Omental fat pad (tissue), 4 donors: Measurements from ENCODE around the gene AUTS2. TPM values are rescaled to one million over a fixed set of nuclear protein-coding genes. Genes with fewer than 3 reads are reported as not detected.
"Not testable (repeated sequence)": the region's sequence is repeated elsewhere in the genome, so short reads cannot be mapped to it uniquely, and the experiment has no call there.

ENCODE experiments used
- ATAC-seq: fragments of 150-250 bp; one replicate; pipeline ENCODE4 v1.9.1; 2016; ENCODE audit warnings: mild to moderate bottlenecking, moderate library complexity; ENCODE audit not compliant: low FRiP score
- DNase-seq: peaks from one replicate; pipeline ENCODE4 v3.0.0-alpha.2; 2019; ENCODE audit warnings: low spot score
- CTCF ChIP-seq, 3 donors: fragments of 450-650 bp; IDR thresholded peaks; one replicate each; pipeline ENCODE4 v1.5.1; 2016 to 2017; ENCODE audit warnings: antibody characterized with exemption in 3 of 3, mild to moderate bottlenecking in 3 of 3, moderate library complexity in 2 of 3
- total RNA-seq, 4 donors: library from RNA; depleted of rRNA; stranded (reverse); fragments of >200 nt; gene quantifications; one replicate each; pipeline ENCODE4 v1.1.0, GENCODE V29; 2016

The AUTS2 gene
- total RNA-seq, 4 donors from 2014 or later = 13.2 to 27.0 (median 21.2) TPM

GRCh38 chr7:70589590-70589989 is 991.3 kb downstream of the AUTS2 start:
- DNase-seq = no peak
- ATAC-seq = no peak
- no peak for TF ChIP-seq CTCF (IDR thresholded peaks at IDR 0.05)

GRCh38 chr7:70590126-70590854 is 992.0 kb downstream of the AUTS2 start:
- ATAC-seq (no peak), DNase-seq (no peak)
- TF ChIP-seq CTCF (IDR thresholded peaks at IDR 0.05) = no peak

DNA sequence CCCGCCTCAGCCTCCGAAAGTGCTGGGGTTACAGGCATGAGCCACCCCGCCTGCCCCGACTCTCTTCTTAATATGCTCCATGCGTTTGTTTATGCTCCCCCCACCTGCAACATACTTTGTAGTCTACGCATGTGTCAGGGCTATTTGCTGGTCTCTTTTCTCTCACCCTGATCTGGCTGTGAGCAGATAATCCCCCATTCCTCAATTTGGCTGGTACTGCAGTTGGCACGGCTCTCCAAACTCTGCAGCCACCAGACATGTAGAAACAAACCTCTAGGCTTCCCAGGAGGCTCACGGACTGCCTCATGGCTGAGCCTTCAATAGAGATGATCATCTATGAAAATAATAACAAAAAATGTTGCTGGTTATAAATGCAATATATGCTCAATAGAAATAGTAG is 993.4 kb downstream of the AUTS2 start:
- ATAC-seq (no peak), DNase-seq (no peak)
- TF ChIP-seq CTCF (IDR thresholded peaks at IDR 0.05) = no peak

DNA sequence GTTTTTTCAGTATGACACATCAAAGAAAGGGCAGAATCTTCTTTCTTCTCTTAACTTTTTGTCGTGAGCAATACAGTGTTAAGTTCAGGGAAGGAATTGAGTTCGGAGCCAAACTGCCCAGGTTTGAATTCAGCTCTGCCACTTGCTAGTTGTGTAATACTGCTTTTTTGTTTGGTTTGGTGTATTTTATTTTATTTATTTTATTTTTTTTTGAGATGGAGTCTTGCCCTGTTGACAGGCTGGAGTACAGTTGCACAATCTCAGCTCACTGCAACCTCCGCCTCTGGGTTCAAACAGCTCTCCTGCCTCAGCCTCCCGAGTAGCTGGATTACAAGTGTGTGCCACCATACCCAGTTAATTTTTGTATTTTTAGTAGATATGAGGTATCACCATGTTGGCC is 993.9 kb downstream of the AUTS2 start:
- DNase-seq = no peak
- TF ChIP-seq CTCF (IDR thresholded peaks at IDR 0.05) = no peak
- no peak for ATAC-seq

DNA sequence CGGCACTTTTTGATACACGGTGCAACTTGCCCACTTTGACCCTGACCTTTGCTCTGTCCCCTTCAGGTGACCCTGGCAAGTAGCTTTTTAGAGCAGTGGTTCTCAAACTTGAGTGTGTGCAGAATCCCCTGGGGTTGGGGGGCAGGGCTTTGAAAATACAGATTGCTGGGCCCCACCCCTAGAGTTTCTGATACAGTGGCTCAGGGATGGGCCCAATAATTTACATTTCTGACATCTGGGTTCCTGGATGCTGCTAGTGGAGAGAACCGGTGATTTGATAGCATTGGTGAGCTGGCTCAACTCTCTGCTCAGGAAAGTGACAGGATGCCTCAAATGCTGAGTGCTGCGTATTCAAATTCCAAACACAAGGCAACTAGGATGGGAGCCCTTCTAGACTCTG is 995.9 kb downstream of the AUTS2 start:
- DNase-seq (no peak), ATAC-seq (no peak)
- TF ChIP-seq CTCF (IDR thresholded peaks at IDR 0.05) = no peak

DNA sequence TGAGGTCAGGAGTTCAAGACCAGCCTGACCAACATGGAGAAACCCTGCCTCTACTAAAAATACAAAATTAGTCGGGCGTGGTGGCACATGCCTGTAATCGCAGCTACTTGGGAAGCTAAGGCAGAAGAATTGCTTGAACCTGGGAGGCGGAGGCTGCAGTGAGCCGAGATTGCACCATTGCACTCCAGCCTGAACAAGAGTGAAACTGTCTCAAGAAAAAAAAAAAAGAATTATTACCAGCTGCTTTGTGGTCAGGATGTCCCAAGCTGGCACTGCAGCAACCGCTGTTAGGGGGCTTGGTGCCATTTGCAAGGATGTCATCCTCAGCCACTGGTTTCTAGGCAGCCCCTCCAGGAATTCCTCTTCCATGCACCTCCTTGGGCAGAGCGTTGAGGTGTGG is 996.6 kb downstream of the AUTS2 start:
- DNase-seq, ATAC-seq: not testable (repeated sequence)

- DNase-seq = no peak
- TF ChIP-seq CTCF (IDR thresholded peaks at IDR 0.05) = no peak
Observed at GRCh38 chr7:70595370-70595754, 997.1 kb downstream of the AUTS2 start.

More at GRCh38 chr7:70595370-70595754, 997.1 kb downstream of the AUTS2 start:
- no peak for ATAC-seq
